Ishikawa (cell line): ENCODE results near the gene TENT4A.

ENCODE experiments used
- CEBPB ChIP-seq: IDR thresholded peaks from 2 replicates; pipeline ENCODE4 v1.6.1; 2012
- CREB1 ChIP-seq: IDR thresholded peaks from 2 replicates; pipeline ENCODE4 v1.6.1; 2012; ENCODE audit warnings: low read depth
- EGR1 ChIP-seq: IDR thresholded peaks from 2 replicates; pipeline ENCODE4 v1.6.1; 2012
- EP300 ChIP-seq: IDR thresholded peaks from 2 replicates; pipeline ENCODE4 v1.6.1; 2012; ENCODE audit warnings: borderline replicate concordance
- FOXM1 ChIP-seq: IDR thresholded peaks from 2 replicates; pipeline ENCODE4 v1.6.1; 2012; ENCODE audit warnings: low read depth, borderline replicate concordance
- MAX ChIP-seq: IDR thresholded peaks from 2 replicates; pipeline ENCODE4 v1.6.1; 2012
- NFIC ChIP-seq: IDR thresholded peaks from 2 replicates; pipeline ENCODE4 v1.6.1; 2012
- RAD21 ChIP-seq: IDR thresholded peaks from 2 replicates; pipeline ENCODE4 v1.6.1; 2012; ENCODE audit warnings: low read depth
- REST ChIP-seq: IDR thresholded peaks from 2 replicates; pipeline ENCODE4 v1.6.1; 2012; ENCODE audit warnings: low read depth, mild to moderate bottlenecking
- TAF1 ChIP-seq: IDR thresholded peaks from 2 replicates; pipeline ENCODE4 v1.6.1; 2012; ENCODE audit warnings: low read depth, mild to moderate bottlenecking
- TCF12 ChIP-seq: IDR thresholded peaks from 2 replicates; pipeline ENCODE4 v1.6.1; 2012; ENCODE audit warnings: low read depth
- TEAD4 ChIP-seq: IDR thresholded peaks from 2 replicates; pipeline ENCODE4 v1.6.1; 2012
- YY1 ChIP-seq: IDR thresholded peaks from 2 replicates; pipeline ENCODE4 v1.6.1; 2012; ENCODE audit warnings: low read depth
- ZBTB7A ChIP-seq: IDR thresholded peaks from 2 replicates; pipeline ENCODE4 v1.6.1; 2012; ENCODE audit warnings: low read depth
- TF ChIP-seq, protein P1 (sequence below): IDR thresholded peaks from 2 replicates; pipeline ENCODE4 v1.6.1; 2012

The TENT4A gene

GRCh38 chr5:6783787-6784186 lies 70.6 kb downstream of the TENT4A start:
- TF ChIP-seq NFIC (no peak), RAD21 (no peak), ZBTB7A (no peak), FOXM1 (no peak), REST (no peak), MAX (no peak), EP300 (no peak), TAF1 (no peak), EGR1 (no peak), CREB1 (no peak), TEAD4 (no peak), CEBPB (no peak), YY1 (no peak), TCF12 (no peak)
- TF ChIP-seq, protein P1, sequence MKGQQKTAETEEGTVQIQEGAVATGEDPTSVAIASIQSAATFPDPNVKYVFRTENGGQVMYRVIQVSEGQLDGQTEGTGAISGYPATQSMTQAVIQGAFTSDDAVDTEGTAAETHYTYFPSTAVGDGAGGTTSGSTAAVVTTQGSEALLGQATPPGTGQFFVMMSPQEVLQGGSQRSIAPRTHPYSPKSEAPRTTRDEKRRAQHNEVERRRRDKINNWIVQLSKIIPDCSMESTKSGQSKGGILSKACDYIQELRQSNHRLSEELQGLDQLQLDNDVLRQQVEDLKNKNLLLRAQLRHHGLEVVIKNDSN: no peak

GRCh38 chr5:6784481-6784880 lies 71.2 kb downstream of the TENT4A start:
- TF ChIP-seq CREB1: no peak
- no peak for TF ChIP-seq REST
- TF ChIP-seq TEAD4: no peak
- TF ChIP-seq FOXM1: no peak
- TF ChIP-seq EGR1: no peak
- TF ChIP-seq NFIC: no peak
- TF ChIP-seq MAX: no peak
- no peak for TF ChIP-seq RAD21
- no peak for TF ChIP-seq EP300
- no peak for TF ChIP-seq TCF12
- TF ChIP-seq ZBTB7A: no peak
- no peak for TF ChIP-seq CEBPB
- TF ChIP-seq, protein P1: no peak
- no peak for TF ChIP-seq TAF1

DNA sequence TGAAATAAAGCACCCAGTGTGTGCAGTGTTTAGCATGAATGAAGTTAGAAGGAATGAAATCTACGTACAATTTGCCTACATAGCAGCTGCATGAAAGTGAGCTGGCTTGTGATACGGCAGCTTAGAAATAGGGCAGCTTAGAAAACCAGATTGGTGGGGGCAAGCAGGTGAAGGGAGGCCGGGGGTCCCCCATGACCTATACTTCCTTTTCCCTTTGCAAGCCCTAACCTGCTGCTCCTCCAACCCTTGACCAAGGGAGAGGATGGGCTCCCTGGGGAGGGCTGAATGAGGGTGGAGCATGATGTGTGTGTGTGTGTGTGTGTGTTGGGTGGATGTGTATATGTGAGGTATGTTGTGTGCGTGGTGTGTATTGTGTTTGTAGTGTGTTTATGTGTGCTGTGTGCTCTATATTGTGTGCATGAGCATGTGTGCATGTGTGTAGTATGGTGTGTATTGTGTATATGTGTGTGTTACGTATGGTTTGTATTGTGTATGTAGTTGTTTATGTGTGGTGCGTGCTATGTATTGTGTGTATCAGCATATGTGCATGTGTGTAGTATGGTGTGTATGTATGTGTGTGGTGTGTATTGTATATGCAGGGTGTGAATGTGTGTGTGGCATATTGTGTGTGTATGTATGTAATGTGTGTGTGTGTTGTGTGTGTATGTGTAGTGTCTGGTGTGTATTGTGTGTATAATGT lies 72.1 kb downstream of the TENT4A start:
- no peak for TF ChIP-seq EGR1
- TF ChIP-seq CEBPB: no peak
- TF ChIP-seq REST: no peak
- TF ChIP-seq YY1: no peak
- TF ChIP-seq MAX: no peak
- no peak for TF ChIP-seq TCF12
- TF ChIP-seq ZBTB7A: no peak
- no peak for TF ChIP-seq NFIC
- TF ChIP-seq CREB1: no peak
- TF ChIP-seq, protein P1: no peak
- TF ChIP-seq TAF1: no peak
- no peak for TF ChIP-seq EP300
- TF ChIP-seq RAD21: no peak
- TF ChIP-seq TEAD4: no peak
- no peak for TF ChIP-seq FOXM1
